Activated CD8-positive, alpha-beta memory T cell treated with anti-CD3 and anti-CD28 coated beads for 36 hours (primary cell): ENCODE data around the gene BLVRB. TPM values are rescaled to one million over a fixed set of nuclear protein-coding genes. Genes with fewer than 3 reads are reported as not detected.
"Not testable (repeated sequence)": the region's sequence is repeated elsewhere in the genome, so short reads cannot be mapped to it uniquely, and the experiment has no call there.

Experiments
- CTCF ChIA-PET: fragments of 350-600 bp; sonication (Branson Sonifier 250); formaldehyde crosslinking; loops from one replicate; lab custom pipeline; 2021; ENCODE audit warnings: antibody characterized with exemption; lab: Charles Lee
- POLR2A ChIA-PET: fragments of 350-600 bp; sonication (Branson Sonifier 250); formaldehyde crosslinking; loops from one replicate; lab custom pipeline; 2021; ENCODE audit warnings: antibody characterized with exemption; lab: Charles Lee
- total RNA-seq, 2 experiments: library from RNA; stranded (reverse); gene quantifications; one replicate each; pipeline ENCODE4 v1.2.3, GENCODE V29; 2021

The BLVRB gene
- total RNA-seq, result 10 to 100 TPM; 16.8 to 18.8 TPM

DNA sequence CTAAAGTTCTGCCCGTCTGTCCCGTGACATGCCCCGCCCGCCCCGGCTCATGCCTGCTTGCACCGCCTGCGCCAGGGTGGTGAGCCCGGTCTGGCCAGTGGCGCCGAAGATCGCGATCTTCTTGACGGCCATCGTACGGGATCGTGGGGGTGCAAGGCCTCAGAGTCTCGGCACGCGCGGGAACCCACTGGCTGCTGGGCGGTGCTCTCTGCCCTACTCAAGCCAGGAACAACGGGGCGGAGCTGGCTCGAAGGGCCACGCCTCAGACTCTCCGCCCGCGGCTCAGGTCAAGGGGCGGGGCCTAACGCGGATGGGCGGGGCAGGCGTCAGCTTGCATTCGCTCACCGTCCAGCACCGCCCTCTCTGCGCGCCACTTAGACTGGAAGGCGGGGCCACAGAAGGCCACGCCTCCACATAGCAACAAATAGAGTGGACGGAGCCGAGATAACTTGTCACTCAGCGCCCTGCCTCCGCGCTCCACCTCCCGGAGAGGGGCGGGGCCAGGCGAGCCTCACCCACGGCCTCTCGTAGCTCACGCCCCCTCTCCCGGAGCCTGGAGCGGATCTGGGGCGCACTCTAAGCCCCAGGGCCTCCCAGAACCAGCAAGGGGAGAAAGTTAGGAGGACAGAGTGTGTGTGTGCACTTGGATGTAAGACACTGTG, at the start of gene BLVRB:
Gene BLVRB (minus strand): TSS at position 189 of the 662 bp plus-strand sequence. CDS start 57 bp downstream, at position 132.
- CTCF ChIA-PET, result interaction anchor here (0.6 to 3.9 kb wide), 11 partner anchors 8 to 169 kb away, joined by 3 to 27 read pairs (median 4); partner anchors contain the start of genes C19orf47 and PLD3
- POLR2A ChIA-PET, result interaction anchor here (0.5 to 1.7 kb wide), 9 partner anchors 9 to 289 kb away, joined by 3 to 12 read pairs (median 5); partner anchors contain the start of genes C19orf47, PLD3 and SERTAD1

DNA sequence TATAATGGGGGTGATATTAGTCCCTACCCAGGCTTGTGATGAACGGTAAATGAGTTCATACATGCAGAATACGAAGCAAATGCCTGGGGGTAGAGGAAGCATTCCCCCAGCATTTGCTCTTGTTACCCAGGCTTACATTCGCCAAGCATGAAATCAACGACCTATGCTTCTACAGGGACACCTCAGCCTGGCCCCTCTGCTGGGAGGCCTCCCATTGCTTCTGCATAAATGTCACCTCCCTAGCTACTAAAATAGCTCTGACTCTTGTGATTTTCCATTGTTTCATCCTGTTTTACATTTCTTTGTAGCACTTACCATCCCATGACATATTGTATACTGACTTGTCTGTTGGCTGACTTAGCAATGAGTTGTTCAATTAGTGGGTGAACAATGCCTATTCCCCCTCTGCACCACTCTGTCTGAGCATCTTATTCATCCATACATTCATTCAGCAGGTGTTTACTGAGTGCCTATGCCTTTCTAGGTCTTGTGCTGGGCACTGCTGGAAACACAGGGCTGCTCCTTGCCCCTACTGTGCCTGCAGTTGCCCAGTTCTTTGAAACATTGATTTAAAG, 48.3 kb upstream of the BLVRB start:
- POLR2A ChIA-PET, result no interaction called here

DNA sequence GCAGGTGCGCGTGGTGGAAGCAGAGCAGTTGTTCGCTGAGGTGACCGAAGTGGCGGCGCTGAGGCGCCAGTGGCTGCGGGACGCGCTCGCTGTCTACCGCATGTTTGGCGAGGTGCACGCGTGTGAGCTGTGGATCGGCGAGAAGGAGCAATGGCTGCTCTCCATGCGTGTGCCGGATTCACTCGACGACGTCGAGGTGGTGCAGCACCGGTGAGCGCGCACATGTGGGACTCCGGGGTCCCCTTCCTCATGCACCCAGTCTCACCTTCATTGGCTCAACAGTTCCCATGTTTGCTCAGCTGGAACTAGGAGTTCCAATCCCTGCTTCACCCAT, 47.8 kb upstream of the BLVRB start:
- ChIA-PET POLR2A (no interaction called here), CTCF (interaction anchor here (1.2 kb wide), 1 partner anchor 10 kb away, joined by 3 read pairs; no protein-coding TSS in a partner anchor)

More for the DNA sequence above, 48.3 kb upstream of the BLVRB start:
- CTCF ChIA-PET, result interaction anchor here (1.2 kb wide), 1 partner anchor 10 kb away, joined by 3 read pairs; no protein-coding TSS in a partner anchor

DNA sequence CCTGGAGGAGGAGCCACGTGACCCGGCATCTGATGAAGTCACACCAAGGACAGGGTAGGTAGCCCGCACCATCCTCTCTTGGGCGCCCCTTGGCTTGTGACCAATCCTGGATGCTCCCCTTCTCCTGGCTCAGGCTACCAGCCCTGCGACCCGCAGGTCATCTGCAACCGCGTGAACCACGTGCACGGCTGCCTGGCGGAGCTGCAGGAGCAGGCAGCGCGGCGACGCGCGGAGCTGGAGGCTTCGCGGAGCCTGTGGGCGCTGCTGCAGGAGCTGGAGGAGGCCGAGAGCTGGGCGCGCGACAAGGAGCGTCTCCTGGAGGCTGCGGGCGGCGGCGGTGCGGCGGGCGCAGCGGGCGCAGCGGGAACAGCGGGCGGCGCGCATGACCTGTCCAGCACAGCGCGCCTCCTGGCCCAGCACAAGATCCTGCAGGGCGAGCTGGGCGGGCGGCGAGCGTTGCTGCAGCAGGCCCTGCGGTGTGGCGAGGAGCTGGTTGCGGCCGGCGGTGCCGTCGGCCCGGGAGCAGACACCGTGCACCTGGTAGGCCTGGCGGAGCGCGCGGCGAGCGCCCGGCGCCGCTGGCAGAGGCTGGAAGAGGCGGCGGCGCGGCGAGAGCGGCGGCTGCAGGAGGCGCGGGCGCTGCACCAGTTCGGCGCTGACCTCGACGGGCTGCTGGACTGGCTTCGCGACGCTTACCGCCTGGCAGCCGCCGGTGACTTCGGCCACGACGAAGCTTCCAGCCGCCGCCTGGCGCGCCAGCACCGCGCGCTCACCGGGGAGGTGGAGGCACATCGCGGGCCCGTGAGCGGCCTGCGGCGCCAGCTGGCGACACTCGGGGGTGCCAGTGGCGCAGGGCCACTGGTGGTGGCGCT, 47.2 kb upstream of the BLVRB start:
- ChIA-PET CTCF (interaction anchor here (1.2 to 1.3 kb wide), 2 partner anchors 11 to 92 kb away, joined by 3 read pairs; no protein-coding TSS in a partner anchor), POLR2A (interaction anchor here (0.5 kb wide), 1 partner anchor 1319 kb away, joined by 4 read pairs; no protein-coding TSS in a partner anchor)

DNA sequence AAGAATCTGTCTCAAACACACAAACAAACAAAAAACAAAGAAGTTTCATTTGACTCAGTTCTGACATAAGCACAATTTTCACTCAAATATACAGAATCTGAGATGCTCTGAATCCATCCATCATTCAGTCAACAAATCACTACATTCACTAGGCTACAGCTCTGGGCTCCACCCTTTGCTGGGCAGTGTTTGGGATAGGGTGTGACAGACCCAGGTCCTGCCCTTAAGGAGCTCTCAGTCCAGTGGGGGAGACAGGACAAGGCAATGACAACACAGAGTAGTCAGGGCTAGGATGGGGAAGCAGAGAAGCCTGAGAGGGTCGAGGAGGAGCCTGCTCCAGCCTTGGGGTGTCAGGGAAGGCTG, 46.5 kb upstream of the BLVRB start:
- ChIA-PET CTCF (interaction anchor here (1.3 to 1.6 kb wide), 2 partner anchors 10 to 91 kb away, joined by 3 to 5 read pairs; no protein-coding TSS in a partner anchor), POLR2A (interaction anchor here (0.5 kb wide), 1 partner anchor 1318 kb away, joined by 4 read pairs; no protein-coding TSS in a partner anchor)

- CTCF ChIA-PET, result interaction anchor here (0.6 to 1.6 kb wide), 2 partner anchors 10 to 999 kb away, joined by 3 to 5 read pairs; no protein-coding TSS in a partner anchor
- POLR2A ChIA-PET, result no interaction called here
Measured at GRCh38 chr19:40511487-40511886, 45.9 kb upstream of the BLVRB start.

GRCh38 chr19:40510526-40511115, 45.1 kb upstream of the BLVRB start:
- ChIA-PET POLR2A (no interaction called here), CTCF (interaction anchor here (1.6 kb wide), 1 partner anchor 11 kb away, joined by 5 read pairs; no protein-coding TSS in a partner anchor)

- CTCF ChIA-PET, result no interaction called here
- POLR2A ChIA-PET, result no interaction called here
Measured at GRCh38 chr19:40508739-40509260, 43.3 kb upstream of the BLVRB start.

DNA sequence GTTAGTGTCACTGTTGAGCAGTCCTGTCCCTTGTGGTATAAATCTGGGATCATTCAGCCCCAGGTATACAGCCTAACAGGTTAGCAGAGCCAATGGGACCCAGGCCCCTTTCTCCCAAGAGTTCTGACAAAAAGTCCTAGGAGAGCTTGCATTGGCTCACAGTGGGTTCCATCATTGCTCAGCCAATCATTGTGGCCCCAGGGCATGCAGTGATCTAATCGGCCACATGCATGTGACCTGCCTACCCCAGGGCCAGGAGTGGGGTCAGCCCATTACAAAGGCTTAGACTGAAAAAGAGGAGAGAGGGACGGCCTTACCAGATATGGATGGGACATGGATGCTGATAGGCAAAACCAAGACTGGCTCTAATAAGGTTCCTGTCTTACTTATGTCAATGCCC, 42.3 kb upstream of the BLVRB start:
- ChIA-PET POLR2A (no interaction called here), CTCF (no interaction called here)

- CTCF ChIA-PET, result interaction anchor here (1.4 kb wide), 1 partner anchor 129 kb away, joined by 6 read pairs; no protein-coding TSS in a partner anchor
- POLR2A ChIA-PET, result no interaction called here
Measured at GRCh38 chr19:40506099-40506498, 40.6 kb upstream of the BLVRB start.

- CTCF ChIA-PET, result interaction anchor here (0.9 kb wide), 1 partner anchor 37 kb away, joined by 3 read pairs; no protein-coding TSS in a partner anchor
- POLR2A ChIA-PET, result no interaction called here
Measured at GRCh38 chr19:40503320-40503695, 37.8 kb upstream of the BLVRB start.

GRCh38 chr19:40502647-40503319, 37.2 kb upstream of the BLVRB start:
- POLR2A ChIA-PET, result no interaction called here
- CTCF ChIA-PET, result interaction anchor here (0.9 kb wide), 1 partner anchor 38 kb away, joined by 3 read pairs; no protein-coding TSS in a partner anchor

DNA sequence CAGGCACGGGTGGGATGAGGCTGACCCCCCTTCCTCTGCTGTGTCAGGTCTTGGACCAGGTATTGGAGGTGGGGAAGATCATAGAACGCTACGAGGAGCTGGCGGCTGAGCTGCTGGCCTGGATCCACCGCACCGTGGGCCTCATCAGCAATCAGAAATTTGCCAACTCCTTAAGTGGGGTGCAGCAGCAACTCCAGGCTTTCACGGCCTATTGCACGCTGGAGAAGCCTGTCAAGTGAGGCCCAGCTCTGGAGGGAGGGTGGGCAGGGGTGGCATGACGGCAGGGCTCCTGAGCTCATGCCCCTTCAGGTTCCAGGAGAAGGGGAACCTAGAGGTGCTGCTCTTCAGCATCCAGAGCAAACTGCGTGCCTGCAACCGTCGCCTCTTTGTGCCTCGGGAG, 36.5 kb upstream of the BLVRB start:
- POLR2A ChIA-PET, result no interaction called here

DNA sequence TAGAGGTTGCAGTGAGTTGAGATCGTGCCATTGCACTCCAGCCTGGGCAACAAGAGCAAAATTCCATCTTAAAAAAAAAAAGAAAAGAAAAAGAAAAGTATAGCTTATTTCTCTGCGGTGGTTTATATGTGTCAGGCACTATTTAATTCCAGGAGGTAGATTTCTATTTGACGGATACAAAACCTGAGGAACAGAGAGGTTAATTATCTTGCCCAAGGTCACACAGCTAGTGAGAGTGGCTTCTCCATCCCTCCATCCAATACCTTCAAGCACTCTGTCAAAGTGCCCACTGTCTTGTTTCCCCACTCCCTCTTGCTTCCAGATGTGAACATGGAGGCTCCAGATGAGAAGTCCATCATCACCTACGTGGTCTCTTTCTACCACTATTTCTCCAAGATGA, 36.1 kb upstream of the BLVRB start:
- POLR2A ChIA-PET, result no interaction called here
- CTCF ChIA-PET, result no interaction called here

More for the DNA sequence above, 36.5 kb upstream of the BLVRB start:
- CTCF ChIA-PET, result interaction anchor here (0.9 kb wide), 1 partner anchor 39 kb away, joined by 3 read pairs; no protein-coding TSS in a partner anchor

DNA sequence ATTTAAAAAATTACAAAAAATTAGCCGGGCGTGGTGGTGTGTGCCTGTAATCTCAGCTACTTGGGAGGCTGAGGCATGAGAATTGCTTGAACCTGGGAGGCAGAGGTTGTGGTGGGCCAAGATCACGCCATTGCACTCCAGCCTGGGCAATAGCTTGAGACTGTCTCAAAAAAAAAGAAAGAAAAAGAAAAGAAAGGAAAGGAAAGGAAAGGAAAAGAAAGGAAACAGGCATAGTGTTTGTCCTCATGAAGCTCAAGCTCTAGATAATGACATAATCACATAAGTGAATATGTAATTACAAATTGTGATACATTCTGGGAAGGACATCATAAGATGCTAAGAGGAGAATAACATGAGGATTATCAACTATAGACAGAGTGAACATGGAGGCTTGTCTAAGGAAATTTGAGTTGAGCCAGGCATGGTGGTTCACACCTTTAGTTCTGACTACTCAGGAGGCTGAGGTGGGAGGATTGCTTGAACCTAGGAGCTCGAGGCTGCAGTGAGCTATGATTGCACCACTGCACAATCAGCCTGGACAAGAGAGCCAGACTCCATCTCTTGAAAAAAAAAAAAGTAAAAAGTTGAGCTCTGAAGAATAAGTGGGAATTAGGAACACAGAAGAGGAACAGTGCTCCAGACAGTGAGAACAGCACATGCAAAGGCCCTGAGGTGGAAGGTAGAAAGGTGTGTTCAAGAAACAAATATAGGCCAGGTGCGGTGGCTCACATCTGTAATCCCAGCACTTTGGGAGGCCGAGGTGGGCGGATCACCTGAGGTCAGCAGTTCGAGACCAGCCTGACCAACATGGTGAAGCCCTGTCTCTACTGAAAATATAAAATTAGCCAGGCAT, 35.4 kb upstream of the BLVRB start:
- CTCF ChIA-PET, result interaction anchor here (1.0 kb wide), 1 partner anchor 134 kb away, joined by 3 read pairs; no protein-coding TSS in a partner anchor
- POLR2A ChIA-PET, result not testable (repeated sequence)

DNA sequence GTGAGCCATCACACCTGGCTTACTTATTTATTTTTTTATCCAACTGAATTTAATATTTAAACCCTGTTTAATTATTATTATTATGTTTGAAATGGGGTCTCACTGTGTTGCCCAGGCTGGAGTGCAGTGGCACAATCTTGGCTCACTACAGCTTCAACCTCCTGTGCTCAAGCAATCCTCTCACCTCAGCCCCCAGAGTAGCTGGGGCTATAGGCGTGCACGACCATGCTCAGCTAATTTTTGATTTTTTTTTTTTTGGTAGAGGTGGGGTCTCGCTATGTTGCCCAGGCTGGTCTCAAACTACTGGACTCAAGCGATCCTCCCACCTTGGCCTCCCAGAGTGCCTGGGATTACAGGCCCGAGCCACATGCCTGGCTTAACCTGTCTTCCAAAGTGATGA, 33.8 kb upstream of the BLVRB start:
- ChIA-PET CTCF (no interaction called here), POLR2A (no interaction called here)

GRCh38 chr19:40497214-40497613, 31.7 kb upstream of the BLVRB start:
- POLR2A ChIA-PET, result no interaction called here
- CTCF ChIA-PET, result interaction anchor here (0.7 kb wide), 1 partner anchor 27 kb away, joined by 4 read pairs; no protein-coding TSS in a partner anchor
